ENCODE results near the gene CACNA2D1.
"Not testable (repeated sequence)": the region's sequence is repeated elsewhere in the genome, so short reads cannot be mapped to it uniquely, and the experiment has no call there.

CACNA2D1 gene

GRCh38 chr7:82389876-82390275 lies 53.7 kb downstream of the CACNA2D1 start:
- DNase-seq, result no peak

GRCh38 chr7:82388138-82388537 lies 55.4 kb downstream of the CACNA2D1 start:
- DNase-seq, result no peak

- DNase-seq, result not testable (repeated sequence)
Observed at GRCh38 chr7:82386571-82386970, 57.0 kb downstream of the CACNA2D1 start.

GRCh38 chr7:82384779-82385178 lies 58.8 kb downstream of the CACNA2D1 start:
- DNase-seq, result no peak

GRCh38 chr7:82384051-82384464 lies 59.5 kb downstream of the CACNA2D1 start:
- DNase-seq, result no peak

- DNase-seq, result no peak
Observed at GRCh38 chr7:82382276-82382675, 61.3 kb downstream of the CACNA2D1 start.

- DNase-seq, result peak; percentile 15
Observed at GRCh38 chr7:82376739-82377138, 66.8 kb downstream of the CACNA2D1 start.

GRCh38 chr7:82375713-82376112 lies 67.9 kb downstream of the CACNA2D1 start:
- peak; percentile 48 for DNase-seq

- DNase-seq, result no peak
Observed at GRCh38 chr7:82375129-82375528, 68.4 kb downstream of the CACNA2D1 start.

GRCh38 chr7:82373926-82374635 lies 69.5 kb downstream of the CACNA2D1 start:
- peak; percentile 75 for DNase-seq

- DNase-seq, result no peak
Observed at GRCh38 chr7:82364671-82365070, 78.9 kb downstream of the CACNA2D1 start.

- no peak for DNase-seq
Observed at GRCh38 chr7:82364048-82364447, 79.5 kb downstream of the CACNA2D1 start.

GRCh38 chr7:82362129-82362706 lies 81.4 kb downstream of the CACNA2D1 start:
- no peak for DNase-seq

- DNase-seq, result no peak
Observed at GRCh38 chr7:82360591-82361368, 82.8 kb downstream of the CACNA2D1 start.

- no peak for DNase-seq
Observed at GRCh38 chr7:82359426-82359825, 84.2 kb downstream of the CACNA2D1 start.

GRCh38 chr7:82358923-82359322 lies 84.7 kb downstream of the CACNA2D1 start:
- no peak for DNase-seq

- DNase-seq, result no peak
Observed at GRCh38 chr7:82358009-82358578, 85.5 kb downstream of the CACNA2D1 start.

GRCh38 chr7:82348251-82348650 lies 95.3 kb downstream of the CACNA2D1 start:
- peak; percentile 31 for DNase-seq

- DNase-seq, result peak; percentile 25
Observed at GRCh38 chr7:82347808-82348207, 95.8 kb downstream of the CACNA2D1 start.

GRCh38 chr7:82345886-82346285 lies 97.7 kb downstream of the CACNA2D1 start:
- no peak for DNase-seq

- DNase-seq, result no peak
Observed at GRCh38 chr7:82343716-82344115, 99.9 kb downstream of the CACNA2D1 start.

- DNase-seq, result no peak
Observed at GRCh38 chr7:82339958-82340357, 103.6 kb downstream of the CACNA2D1 start.

- peak; percentile 98 for DNase-seq
Observed at GRCh38 chr7:82335927-82336326, 107.7 kb downstream of the CACNA2D1 start.

GRCh38 chr7:82335001-82335400 lies 108.6 kb downstream of the CACNA2D1 start:
- no peak for DNase-seq
